HepG2 (cell line): ENCODE data around the gene GSDME. TPM values are rescaled to one million over a fixed set of nuclear protein-coding genes. Genes with fewer than 3 reads are reported as not detected.

Experiments used
- ATAC-seq: fragments of 200-7000 bp; cut with Tn5 transposase; 3 replicates; pipeline ENCODE4 v1.9.1; 2020; ENCODE audit warnings: mild to moderate bottlenecking, moderate library complexity
- BruUV-seq: library from RNA; stranded (reverse); fragments of 400-500 nt; replicated peaks from 2 replicates; lab custom pipeline; 2021; lab: Mats Ljungman, UMichigan
- CTCF ChIA-PET: fragments of 300-600 bp; formaldehyde crosslinking; extraction: SDS; loops from one replicate; lab custom pipeline; 2021; ENCODE audit warnings: low total read pairs, inconsistent platforms, low intra/inter-chr PET ratio; lab: Yijun Ruan, JAX
- POLR2A ChIA-PET: fragments of 350-600 bp; sonication (Branson Sonifier 250); formaldehyde crosslinking; loops from one replicate; lab custom pipeline; 2020; ENCODE audit warnings: antibody characterized with exemption, inconsistent platforms; lab: Yijun Ruan, JAX
- DNase-seq: peaks from one replicate; pipeline ENCODE4 v3.0.0-alpha.2; 2015; ENCODE audit warnings: low spot score
- FAIRE-seq: peaks from 3 replicates; lab custom pipeline; 2011; peaks lifted over from hg19 to GRCh38; lab: Jason Lieb, UNC
- H2AFZ ChIP-seq: one replicate; pipeline ENCODE4 v1.6.1; 2011; ENCODE audit warnings: low read length, inconsistent platforms
- H3K27ac ChIP-seq: fragments of 300-600 bp; 3 replicates; pipeline ENCODE4 v1.8.0; 2011; ENCODE audit warnings: mixed run types, mild to moderate bottlenecking, mixed read lengths, low read length, inconsistent platforms; ENCODE audit not compliant: insufficient read depth; ENCODE audit errors: extremely low read length
- H3K27me3 ChIP-seq, 2 experiments: fragments of 200-600 bp in 1 of 2; 2 replicates in 1 of 2; 3 replicates in 1 of 2; pipeline versions ENCODE4 v1.6.0 to v1.8.0; 2011; ENCODE audit warnings: low read length in 2 of 2, mild to moderate bottlenecking in 2 of 2, moderate library complexity in 2 of 2, inconsistent platforms in 1 of 2; ENCODE audit not compliant: insufficient read depth in 2 of 2, control insufficient read depth in 1 of 2
- H3K36me3 ChIP-seq, 2 experiments: fragments of 200-600 bp in 1 of 2; replicated peaks in 1 of 2; 2 replicates in 1 of 2; 3 replicates in 1 of 2; pipeline versions ENCODE4 v1.5.1 to v1.8.0; 2011; ENCODE audit warnings: low read length in 2 of 2, inconsistent platforms in 1 of 2; ENCODE audit not compliant: insufficient read depth in 2 of 2, control insufficient read depth in 1 of 2
- H3K4me1 ChIP-seq: 2 replicates; pipeline ENCODE4 v1.5.1; 2012; ENCODE audit warnings: low read length, inconsistent platforms; ENCODE audit not compliant: insufficient read depth
- H3K4me2 ChIP-seq: 2 replicates; pipeline ENCODE4 v1.6.0; 2011; ENCODE audit warnings: low read depth, low read length, inconsistent platforms
- H3K4me3 ChIP-seq, 3 experiments: fragments of 200-600 bp in 1 of 3; sonication (generic), shearing (Covaris generic) in 1 of 3; replicated peaks in 1 of 3; 2 replicates each; pipeline ENCODE4 v1.5.1; 2011 to 2016; ENCODE audit warnings: low read length in 3 of 3, inconsistent platforms in 2 of 3, low read depth in 2 of 3, mild to moderate bottlenecking in 2 of 3, control low read depth in 1 of 3, mixed read lengths in 1 of 3; ENCODE audit not compliant: insufficient read depth in 1 of 3
- H3K79me2 ChIP-seq: one replicate; pipeline ENCODE4 v1.6.1; 2011; ENCODE audit warnings: low read length, inconsistent platforms; ENCODE audit not compliant: insufficient read depth
- H3K9ac ChIP-seq: 2 replicates; pipeline ENCODE4 v1.6.0; 2011; ENCODE audit warnings: mild to moderate bottlenecking, low read depth, low read length, inconsistent platforms; ENCODE audit not compliant: insufficient read depth
- H3K9me3 ChIP-seq: 2 replicates; pipeline ENCODE4 v1.5.1; 2012; ENCODE audit warnings: mild to moderate bottlenecking, low read length
- H4K20me1 ChIP-seq: 2 replicates; pipeline ENCODE4 v1.6.0; 2011; ENCODE audit warnings: inconsistent platforms, mild to moderate bottlenecking, low read length, moderate library complexity; ENCODE audit not compliant: insufficient read depth
- ATF7 ChIP-seq, 2 experiments: fragments of 450-650 bp in 1 of 2; sonication (generic) in 1 of 2; formaldehyde crosslinking in 1 of 2; IDR thresholded peaks; 2 replicates each; pipeline versions ENCODE4 v1.4.0 to v1.6.1; 2016 to 2020; ENCODE audit warnings: antibody characterized with exemption in 1 of 2, mild to moderate bottlenecking in 1 of 2, missing genetic modification reagents in 1 of 2
- HNRNPLL ChIP-seq: fragments of 200-400 bp; formaldehyde crosslinking; IDR thresholded peaks from 2 replicates; pipeline ENCODE4 v1.6.1; 2017; ENCODE audit warnings: mild to moderate bottlenecking, low read depth, low read length; ENCODE audit not compliant: poor library complexity, severe bottlenecking
- IRX3 ChIP-seq: sonication (generic); formaldehyde crosslinking; IDR thresholded peaks from 2 replicates; pipeline ENCODE4 v1.8.1; 2023; ENCODE audit warnings: mild to moderate bottlenecking, low read depth, missing genetic modification reagents, borderline replicate concordance
- MLX ChIP-seq: IDR thresholded peaks from 2 replicates; pipeline ENCODE4 v1.6.1; 2016
- NR2F6 ChIP-seq, 2 experiments: IDR thresholded peaks; 2 replicates each; pipeline ENCODE4 v1.6.1; 2016; ENCODE audit warnings: antibody characterized with exemption in 1 of 2, mild to moderate bottlenecking in 1 of 2
- RARG ChIP-seq: sonication (generic); formaldehyde crosslinking; IDR thresholded peaks from 2 replicates; pipeline ENCODE4 v1.4.0; 2020; ENCODE audit warnings: low read depth, mild to moderate bottlenecking, missing genetic modification reagents
- TGIF2 ChIP-seq: IDR thresholded peaks from 2 replicates; pipeline ENCODE4 v1.6.1; 2016; ENCODE audit warnings: control low read depth, missing compliant biosample characterization
- ZBTB20 ChIP-seq: sonication (generic); formaldehyde crosslinking; IDR thresholded peaks from 2 replicates; pipeline ENCODE4 v1.8.1; 2023; ENCODE audit warnings: missing genetic modification reagents, low read depth, mild to moderate bottlenecking, borderline replicate concordance
- ZC3H13 ChIP-seq: sonication (generic); formaldehyde crosslinking; IDR thresholded peaks from 2 replicates; pipeline ENCODE4 v1.8.1; 2023; ENCODE audit warnings: mild to moderate bottlenecking, missing genetic modification reagents, moderate library complexity
- ZNF333 ChIP-seq: sonication (generic); formaldehyde crosslinking; IDR thresholded peaks from 2 replicates; pipeline ENCODE4 v1.4.0; 2020; ENCODE audit warnings: mild to moderate bottlenecking, missing genetic modification reagents, borderline replicate concordance
- ZNF446 ChIP-seq: sonication (generic); formaldehyde crosslinking; IDR thresholded peaks from 2 replicates; pipeline ENCODE4 v1.5.0; 2020; ENCODE audit warnings: mild to moderate bottlenecking, missing genetic modification reagents
- ZNF644 ChIP-seq: IDR thresholded peaks from 2 replicates; pipeline ENCODE4 v1.6.1; 2016; ENCODE audit warnings: low read depth
- ZNF687 ChIP-seq: sonication (generic); formaldehyde crosslinking; IDR thresholded peaks from 2 replicates; pipeline ENCODE4 v1.5.1; 2020; ENCODE audit warnings: mild to moderate bottlenecking, missing genetic modification reagents, moderate library complexity
- ZSCAN30 ChIP-seq: sonication (generic); formaldehyde crosslinking; IDR thresholded peaks from 2 replicates; pipeline ENCODE4 v1.5.0; 2020; ENCODE audit warnings: mild to moderate bottlenecking, missing genetic modification reagents
- WGBS: methylation state at CpG from one replicate; pipeline ENCODE4 v1.1.6; 2017; ENCODE audit warnings: low lambda C conversion rate; 5-methylcytosine and 5-hydroxymethylcytosine counted together
- in situ Hi-C: cut with HindIII; loops from 2 replicates; pipeline ENCODE4 v1.10.0; 2017; ENCODE audit warnings: low pct_unique_long_range_greater_than_20kb; ENCODE audit not compliant: extremely low pct_ligation_motif_present
- intact Hi-C: fragments of 100-400 bp; cut with micrococcal nuclease; formaldehyde crosslinking; loops from one replicate; pipeline ENCODE4 v1.10.0; 2022; ENCODE audit not compliant: unreplicated experiment
- polyA plus RNA-seq, 8 experiments: library from polyadenylated mRNA; depleted of rRNA in 3 of 8; stranded (reverse) in 7 of 8; unstranded in 1 of 8; fragments of >200 nt; fragmentation: Illumina TruSeq in 4 of 8; extraction: Trizol in 4 of 8; gene quantifications; 2 replicates each; pipeline versions ENCODE4 v1.2.1 to v1.2.3, GENCODE V29; 2011 to 2016; ENCODE audit warnings: low read depth in 4 of 8, missing spikeins in 1 of 8, mixed read lengths in 1 of 8; ENCODE audit not compliant: insufficient read depth in 1 of 8
- total RNA-seq, 5 experiments: library from RNA; depleted of rRNA; stranded (reverse); fragments of >200 nt; fragmentation: Illumina TruSeq; extraction: Trizol; gene quantifications; 2 replicates each; pipeline ENCODE4 v1.2.3, GENCODE V29; 2016; ENCODE audit warnings: low read depth in 1 of 5
- TF ChIP-seq, protein P1 (sequence below): IDR thresholded peaks from 2 replicates; pipeline ENCODE4 v1.6.1; 2016; ENCODE audit warnings: mild to moderate bottlenecking, missing biosample characterization, missing genetic modification reagents
- TF ChIP-seq, protein P2 (sequence below): sonication (generic); formaldehyde crosslinking; conservative IDR thresholded peaks from 2 replicates; pipeline ENCODE4 v1.8.0; 2022; ENCODE audit warnings: low read depth, missing genetic modification reagents

The GSDME gene
- total and polyA plus RNA-seq, 2 of the 13 experiments (the other 11 are each of a cell fraction or from before 2014, with no cell fraction given), result 19.2 to 28.2 TPM

GRCh38 chr7:24737281-24737680 lies 20.0 kb downstream of the GSDME start:
- BruUV-seq, result no TSS peak
- CTCF ChIA-PET, result no interaction called here
- DNase-seq, result no peak
- no peak overlapping the region for H3K4me3 ChIP-seq
- H3K9me3 ChIP-seq, result peaks cover 7% of the 10 kb centered on the region
- H3K79me2 ChIP-seq, result no peaks in the 10 kb centered on the region
- no peak for FAIRE-seq
- no peaks in the 10 kb centered on the region; a peak in 1 of 5 replicates for H3K36me3 ChIP-seq
- no peak overlapping the region for H3K9ac ChIP-seq
- in situ Hi-C loops (no loop called here), intact Hi-C loops (no loop called here)
- POLR2A ChIA-PET, result no interaction called here
- no peaks in the 10 kb centered on the region for H3K27me3 ChIP-seq
- no peak overlapping the region for H2AFZ ChIP-seq
- H3K27ac ChIP-seq, result no peak overlapping the region
- H4K20me1 ChIP-seq, result no peaks in the 10 kb centered on the region
- ATAC-seq, result no peak
- H3K4me1 ChIP-seq, result peaks cover 19% of the 10 kb centered on the region
- WGBS, result 80% methylated on average over 1 of the region's 1 CpG
- no peak overlapping the region for H3K4me2 ChIP-seq
- TF ChIP-seq ZNF644 (CRISPR knock-in tag) (no peak), RARG (CRISPR knock-in tag) (no peak), ZBTB20 (CRISPR knock-in tag) (no peak), ZC3H13 (CRISPR knock-in tag) (no peak), MLX (CRISPR knock-in tag) (no peak), HNRNPLL (no peak), NR2F6 (IDR thresholded peaks at IDR 0.05) (no peak), NR2F6 (CRISPR knock-in tag; IDR thresholded peaks at IDR 0.05) (no peak), TGIF2 (CRISPR knock-in tag) (no peak), ZNF446 (no peak), ZNF687 (no peak), ATF7 (IDR thresholded peaks at IDR 0.05) (no peak), ATF7 (CRISPR knock-in tag; IDR thresholded peaks at IDR 0.05) (no peak), IRX3 (CRISPR knock-in tag) (no peak), ZSCAN30 (CRISPR knock-in tag) (no peak), ZNF333 (CRISPR knock-in tag) (no peak)
- TF ChIP-seq, protein P1, sequence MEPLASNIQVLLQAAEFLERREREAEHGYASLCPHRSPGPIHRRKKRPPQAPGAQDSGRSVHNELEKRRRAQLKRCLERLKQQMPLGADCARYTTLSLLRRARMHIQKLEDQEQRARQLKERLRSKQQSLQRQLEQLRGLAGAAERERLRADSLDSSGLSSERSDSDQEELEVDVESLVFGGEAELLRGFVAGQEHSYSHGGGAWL (CRISPR knock-in tag), result no peak
- TF ChIP-seq, protein P2, sequence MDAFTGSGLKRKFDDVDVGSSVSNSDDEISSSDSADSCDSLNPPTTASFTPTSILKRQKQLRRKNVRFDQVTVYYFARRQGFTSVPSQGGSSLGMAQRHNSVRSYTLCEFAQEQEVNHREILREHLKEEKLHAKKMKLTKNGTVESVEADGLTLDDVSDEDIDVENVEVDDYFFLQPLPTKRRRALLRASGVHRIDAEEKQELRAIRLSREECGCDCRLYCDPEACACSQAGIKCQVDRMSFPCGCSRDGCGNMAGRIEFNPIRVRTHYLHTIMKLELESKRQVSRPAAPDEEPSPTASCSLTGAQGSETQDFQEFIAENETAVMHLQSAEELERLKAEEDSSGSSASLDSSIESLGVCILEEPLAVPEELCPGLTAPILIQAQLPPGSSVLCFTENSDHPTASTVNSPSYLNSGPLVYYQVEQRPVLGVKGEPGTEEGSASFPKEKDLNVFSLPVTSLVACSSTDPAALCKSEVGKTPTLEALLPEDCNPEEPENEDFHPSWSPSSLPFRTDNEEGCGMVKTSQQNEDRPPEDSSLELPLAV (CRISPR knock-in tag), result no peak
